ENCODE measurements around the gene ZP1. TPM values are rescaled to one million over a fixed set of nuclear protein-coding genes. Genes with fewer than 3 reads are reported as not detected.

The ZP1 gene
- total and polyA plus RNA-seq, 2 of the 4 experiments (the other 2 are of a cell fraction) = 0.18 to 1.6 TPM

GRCh38 chr11:60869451-60869825 is 2.1 kb downstream of the ZP1 start:
- no peak overlapping the region for H3K4me3 ChIP-seq (ENCODE audit: insufficient read depth, low read depth, low read length)
- H3K79me1 ChIP-seq (ENCODE audit: low read depth in 1 of 2, low read length in 2 of 2) = 0 out of 4 replicates have a peak, but pooled peaks cover 0 to 3% of the 10 kb centered on the region in 2 experiments
- no peak overlapping the region for H2BK120ac ChIP-seq (ENCODE audit: low read depth, low read length)
- H3K9me1 ChIP-seq (ENCODE audit: insufficient read depth, low read length) = peaks cover 23% of the 10 kb centered on the region
- no peak overlapping the region for H3K23ac ChIP-seq (ENCODE audit: low read depth, low read length)
- peaks cover 22% of the 10 kb centered on the region for H3K4me1 ChIP-seq (ENCODE audit: control insufficient read depth, insufficient read depth, low read length)
- TF ChIP-seq NFE2L2 (IDR thresholded peaks at IDR 0.05; ENCODE audit: low read depth, low read length) (no peak), BHLHE40 (IDR thresholded peaks at IDR 0.05; ENCODE audit: low read depth, low read length) (no peak), ELK1 (IDR thresholded peaks at IDR 0.05; ENCODE audit: borderline replicate concordance, low read depth, low read length) (no peak), RAD21 (IDR thresholded peaks at IDR 0.05; ENCODE audit: low read length) (no peak)
- no TSS peak for BruUV-seq (replicated peaks)
- H4K91ac ChIP-seq (ENCODE audit: insufficient read depth, low read depth, low read length) = no peak overlapping the region
- ChIA-PET CTCF (no interaction called here), POLR2A (ENCODE audit: unreplicated experiment) (interaction anchor here (0.6 kb wide), 1 partner anchor 1629 kb away, joined by 3 read pairs; no protein-coding TSS in a partner anchor)
- DNase-seq (no peak), ATAC-seq (ENCODE audit: low read depth) (no peak)
- WGBS, 2 experiments (ENCODE audit: extremely low coverage in 2 of 2, insufficient read length in 1 of 2) = 96% methylated on average over 4 of the region's 7 CpGs; no CpG with 5 or more reads in 1 of the 2 experiments
- peaks cover 5% of the 10 kb centered on the region for H3K27me3 ChIP-seq (ENCODE audit: control insufficient read depth, insufficient read depth, low read length)
- H4K5ac ChIP-seq (ENCODE audit: low read depth, low read length) = no peak overlapping the region
- no peak overlapping the region for H2AFZ ChIP-seq (replicated peaks; ENCODE audit: low read length, poor library complexity)
- H3K9ac ChIP-seq (ENCODE audit: low read depth, low read length) = no peak overlapping the region
- H3K14ac ChIP-seq (replicated peaks; ENCODE audit: low read depth, low read length) = no peak overlapping the region
- no peak overlapping the region for H2AK9ac ChIP-seq (replicated peaks; ENCODE audit: low read depth, low read length, poor library complexity)
- H4K20me1 ChIP-seq (ENCODE audit: insufficient read depth, low read length) = no peaks in the 10 kb centered on the region
- no peak overlapping the region for H2BK5ac ChIP-seq (ENCODE audit: low read depth, low read length, poor library complexity, severe bottlenecking)
- no peak overlapping the region for H2BK20ac ChIP-seq (ENCODE audit: low read depth, low read length)
- no peak overlapping the region for H3K4me2 ChIP-seq (ENCODE audit: low read depth, low read length)
- dilution Hi-C loops (cut with HindIII; ENCODE audit: low sequenced_read_pairs, unreplicated experiment) (no loop called here), intact Hi-C loops (cut with micrococcal nuclease) (no loop called here), in situ Hi-C loops (cut with MboI; ENCODE audit: low sequenced_read_pairs) (no loop called here)
- no peak overlapping the region for H3K4ac ChIP-seq (ENCODE audit: low read depth, low read length)
- no peak overlapping the region for H3K18ac ChIP-seq (ENCODE audit: low read depth, low read length)
- H3K27ac ChIP-seq (ENCODE audit: insufficient read depth, low read length) = no peak overlapping the region
- H3K56ac ChIP-seq (ENCODE audit: extremely low read depth, insufficient read depth, low read length) = no peak overlapping the region
- H2BK15ac ChIP-seq (ENCODE audit: low read depth, low read length) = no peak overlapping the region
- H2AK5ac ChIP-seq (ENCODE audit: low read depth, low read length) = no peak overlapping the region
- no peaks in the 10 kb centered on the region for H3K36me3 ChIP-seq (ENCODE audit: control insufficient read depth, insufficient read depth, low read length)
- H3K9me3 ChIP-seq (ENCODE audit: control insufficient read depth, insufficient read depth, low read length) = no peaks in the 10 kb centered on the region
- no peak overlapping the region for H4K8ac ChIP-seq (ENCODE audit: low read depth in 2 of 2, low read length in 2 of 2)
